ENCODE measurements around the gene BLOC1S3.

Gene BLOC1S3, protein sequence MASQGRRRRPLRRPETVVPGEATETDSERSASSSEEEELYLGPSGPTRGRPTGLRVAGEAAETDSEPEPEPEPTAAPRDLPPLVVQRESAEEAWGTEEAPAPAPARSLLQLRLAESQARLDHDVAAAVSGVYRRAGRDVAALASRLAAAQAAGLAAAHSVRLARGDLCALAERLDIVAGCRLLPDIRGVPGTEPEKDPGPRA

DNA sequence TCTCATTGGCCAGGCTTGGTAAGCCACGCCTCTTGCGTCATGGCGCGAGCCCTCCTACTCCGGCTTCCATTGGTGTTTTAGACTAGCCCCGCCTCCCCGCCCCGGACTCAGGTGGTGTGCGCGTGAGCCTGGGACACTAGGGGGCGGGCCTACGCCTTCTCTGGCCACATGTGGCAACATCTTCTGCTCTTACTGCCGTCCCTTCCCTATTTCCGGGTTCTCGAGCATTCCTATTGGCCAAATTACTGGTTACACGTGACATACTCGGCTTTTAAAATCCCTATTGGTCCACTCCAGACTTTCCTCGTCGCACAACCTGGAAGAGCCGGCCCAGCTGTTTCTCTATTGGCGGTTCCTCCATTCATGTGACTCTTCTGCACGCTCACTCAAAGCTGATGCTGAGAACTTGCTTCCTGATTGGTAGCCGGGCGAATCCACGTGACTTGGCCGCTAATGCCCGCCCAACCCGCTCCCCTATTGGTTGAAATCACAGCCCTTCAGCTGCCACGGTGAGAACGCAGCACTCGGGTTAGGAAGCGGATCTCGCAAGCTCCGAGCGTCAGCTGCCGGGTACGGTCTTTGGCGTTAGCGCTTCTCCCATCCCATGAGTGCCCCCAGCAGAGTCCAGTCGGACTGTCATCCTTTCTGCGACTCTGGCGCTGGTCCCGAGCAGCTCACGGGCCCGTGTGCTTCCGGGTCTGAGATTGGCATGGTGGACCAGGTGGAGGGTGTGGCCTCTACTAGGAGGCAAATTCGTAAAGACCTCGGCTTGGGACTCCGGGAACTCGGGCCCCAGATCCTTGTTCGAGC, at the start of gene BLOC1S3:
TSS of gene BLOC1S3 (plus strand) at position 523 of the 810 bp plus-strand sequence. CDS start 513 bp downstream, outside the sequence.
- DNase-seq (ENCODE audit: low read depth in 2 of 2), result peak; percentile 99 to 100

GRCh38 chr19:45128806-45129205, 49.8 kb upstream of the BLOC1S3 start:
- no peak for DNase-seq (ENCODE audit: low read depth in 2 of 2)

DNA sequence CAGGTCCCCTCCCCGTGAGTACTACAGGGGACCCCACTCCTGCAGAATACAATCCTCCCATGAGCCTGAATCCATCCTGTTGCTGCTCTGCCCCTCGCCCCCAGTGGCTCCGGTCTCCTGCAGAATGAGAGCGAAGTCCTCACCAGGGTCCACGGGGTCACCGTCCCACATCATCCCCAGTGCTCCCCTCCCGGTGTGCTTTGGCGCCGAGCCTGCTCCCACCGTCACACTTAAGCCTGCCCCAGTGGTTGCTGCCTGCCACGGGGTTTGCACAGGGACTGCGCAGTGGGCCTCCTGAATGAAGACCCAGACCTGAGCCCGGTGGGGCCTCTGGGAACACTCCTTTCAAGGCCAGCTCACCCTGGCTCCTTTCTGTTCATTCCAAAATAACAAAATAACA, 48.3 kb upstream of the BLOC1S3 start:
- no peak for DNase-seq (ENCODE audit: low read depth in 2 of 2)

DNA sequence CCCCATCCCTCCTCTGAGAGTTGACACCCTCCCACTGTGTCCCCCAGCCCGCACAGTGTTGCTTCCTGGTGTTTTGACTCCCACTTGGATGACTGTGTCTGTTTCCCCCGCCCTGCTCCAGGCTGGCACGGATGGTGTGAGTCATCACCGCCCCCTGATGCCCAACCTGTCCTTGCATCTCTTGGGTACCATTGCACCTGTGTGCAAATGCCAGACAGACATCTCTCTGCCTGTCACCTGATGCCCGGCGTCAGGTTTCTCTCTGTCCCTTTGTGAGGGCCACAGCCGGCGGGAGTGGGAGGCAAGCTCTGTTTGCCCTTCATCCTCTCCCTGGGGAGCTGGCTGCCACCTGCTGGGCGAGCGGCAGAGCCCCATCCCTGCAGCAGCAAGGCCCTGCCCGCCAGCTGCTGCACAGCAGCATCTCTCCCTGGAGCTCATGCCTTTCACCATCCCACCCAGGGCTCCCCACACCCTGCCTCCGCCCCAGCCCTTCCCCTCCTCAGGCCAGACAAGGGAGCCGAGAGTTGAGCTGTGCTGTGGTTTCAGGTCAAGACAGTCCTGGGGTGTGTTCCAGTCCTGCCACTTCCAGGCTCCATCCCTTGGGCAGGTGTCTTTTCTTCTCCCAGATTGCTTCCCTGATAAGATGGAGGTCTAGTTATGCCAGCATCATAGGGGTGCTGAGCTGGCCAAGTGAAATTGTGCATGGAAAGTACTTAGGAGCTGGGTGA, 47.5 kb upstream of the BLOC1S3 start:
- no peak for DNase-seq (ENCODE audit: low read depth in 2 of 2)

DNA sequence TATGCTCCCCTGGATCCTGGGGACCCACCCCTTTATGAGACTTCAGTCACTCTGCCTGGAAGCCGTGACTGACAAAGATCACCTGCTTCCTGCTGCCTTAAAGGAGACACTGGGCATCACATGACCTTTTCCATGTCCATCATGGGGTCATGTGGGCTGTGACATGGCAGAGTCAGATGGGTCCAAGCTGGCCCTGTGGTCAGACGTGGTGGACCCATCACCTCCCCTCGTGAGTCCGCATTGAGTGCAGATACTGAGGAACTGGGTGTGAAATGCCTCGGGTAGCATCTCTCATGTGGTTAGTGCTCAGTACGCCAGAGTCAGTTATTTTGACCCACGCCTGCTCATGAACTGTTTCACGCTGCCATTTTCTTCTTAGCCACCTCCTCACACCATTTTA, 44.9 kb upstream of the BLOC1S3 start:
- DNase-seq (ENCODE audit: low read depth in 2 of 2), result no peak

- DNase-seq (ENCODE audit: low read depth in 2 of 2), result no peak
Measured at GRCh38 chr19:45135176-45135885, 43.3 kb upstream of the BLOC1S3 start.

DNA sequence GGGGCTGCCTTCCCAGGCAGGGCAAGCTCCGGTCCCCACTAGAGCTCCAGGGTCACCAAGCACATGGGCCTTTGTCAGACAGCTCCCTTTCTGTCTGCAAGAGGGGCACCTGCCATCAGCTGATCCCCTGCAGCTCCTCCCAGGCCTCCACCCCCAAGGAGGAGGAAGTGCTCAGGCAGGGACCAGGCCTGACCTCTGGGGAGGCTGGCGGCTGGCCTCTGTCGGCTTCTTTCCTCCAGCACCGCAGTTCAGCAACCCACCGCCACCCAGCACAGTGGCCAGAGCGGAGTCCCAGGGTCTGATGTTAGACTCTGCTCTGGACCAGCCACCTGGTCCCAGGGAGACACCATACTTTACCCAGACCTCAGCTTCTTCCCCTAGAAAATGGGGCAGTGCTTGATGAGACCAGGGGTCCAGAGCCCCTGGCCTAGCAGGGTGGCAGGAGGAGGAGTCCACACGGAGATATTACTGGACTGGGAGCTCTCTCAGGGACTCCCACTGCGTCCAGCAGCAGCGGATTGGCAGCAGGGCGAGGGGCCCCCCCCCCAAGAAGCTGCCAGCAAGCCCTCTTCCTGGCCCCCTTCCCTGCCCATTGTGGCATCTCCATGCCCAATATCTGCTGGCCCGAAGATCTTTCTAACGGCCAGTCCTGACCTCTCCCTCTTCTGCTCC, 41.9 kb upstream of the BLOC1S3 start:
- no peak for DNase-seq (ENCODE audit: low read depth in 2 of 2)

- no peak for DNase-seq (ENCODE audit: low read depth in 2 of 2)
Measured at GRCh38 chr19:45137179-45137761, 41.3 kb upstream of the BLOC1S3 start.

DNA sequence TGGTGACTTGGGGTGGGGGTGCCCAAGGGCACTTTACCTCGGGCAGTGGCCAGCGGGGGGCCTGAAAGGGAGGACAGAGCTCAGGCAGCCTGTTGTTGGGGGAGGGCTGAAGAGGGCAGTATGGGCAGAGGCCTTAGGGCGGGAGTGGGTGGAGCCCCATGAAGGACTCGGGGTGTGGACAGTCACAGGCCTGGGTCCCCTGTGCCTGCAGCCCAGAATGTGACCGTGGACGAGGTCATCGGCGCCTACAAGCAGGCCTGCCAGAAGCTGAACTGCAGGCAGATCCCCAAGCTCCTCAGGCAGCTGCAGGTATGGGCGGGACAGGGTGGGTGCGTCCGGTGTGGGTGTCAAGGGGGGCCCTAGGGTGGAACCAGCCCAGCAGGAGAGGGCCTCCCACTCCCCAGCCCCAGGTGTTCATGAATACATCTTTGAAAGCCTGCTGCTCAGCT, 40.3 kb upstream of the BLOC1S3 start:
- DNase-seq (ENCODE audit: low read depth in 2 of 2), result no peak

GRCh38 chr19:45139286-45140143, 39.1 kb upstream of the BLOC1S3 start:
- DNase-seq (ENCODE audit: low read depth in 2 of 2), result no peak

DNA sequence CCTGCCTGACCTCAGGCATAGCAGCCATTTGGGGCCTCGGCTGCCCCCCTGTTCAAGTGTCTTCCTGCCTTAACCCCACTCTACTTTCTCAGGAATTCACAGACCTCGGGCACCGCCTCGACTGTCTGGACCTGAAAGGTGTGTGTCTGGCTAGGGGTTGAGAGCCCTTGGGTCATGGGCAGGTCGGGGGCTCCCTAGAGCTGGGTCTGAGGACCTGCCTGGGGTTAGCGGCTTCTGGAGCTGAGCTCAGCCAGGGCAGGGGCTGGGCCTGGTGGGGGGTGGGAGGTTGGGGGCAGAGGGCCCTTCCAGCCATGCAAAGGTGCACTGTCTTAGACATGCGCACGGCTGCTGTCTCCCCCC, 38.5 kb upstream of the BLOC1S3 start:
- DNase-seq (ENCODE audit: low read depth in 2 of 2), result no peak

DNA sequence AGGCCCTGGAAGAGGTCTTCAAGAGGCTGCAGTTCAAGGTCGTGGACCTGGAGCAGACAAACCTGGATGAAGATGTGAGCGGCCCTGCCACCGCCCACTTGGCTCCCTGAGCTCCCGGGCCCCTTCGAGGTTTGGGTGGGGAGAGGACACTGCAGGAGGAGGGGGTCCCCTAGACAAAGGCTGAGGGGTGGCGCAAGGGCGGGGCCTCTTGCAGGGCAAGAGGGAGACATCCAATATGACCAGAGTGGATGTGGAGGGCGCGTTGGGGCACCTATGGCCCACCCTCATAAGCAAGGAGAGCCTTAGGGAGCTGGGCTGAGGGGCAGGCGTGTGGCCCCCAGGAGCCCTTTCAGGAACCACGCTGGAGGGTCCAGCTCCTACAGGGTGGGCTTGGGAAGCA, 38.1 kb upstream of the BLOC1S3 start:
- DNase-seq (ENCODE audit: low read depth in 2 of 2), result no peak

DNA sequence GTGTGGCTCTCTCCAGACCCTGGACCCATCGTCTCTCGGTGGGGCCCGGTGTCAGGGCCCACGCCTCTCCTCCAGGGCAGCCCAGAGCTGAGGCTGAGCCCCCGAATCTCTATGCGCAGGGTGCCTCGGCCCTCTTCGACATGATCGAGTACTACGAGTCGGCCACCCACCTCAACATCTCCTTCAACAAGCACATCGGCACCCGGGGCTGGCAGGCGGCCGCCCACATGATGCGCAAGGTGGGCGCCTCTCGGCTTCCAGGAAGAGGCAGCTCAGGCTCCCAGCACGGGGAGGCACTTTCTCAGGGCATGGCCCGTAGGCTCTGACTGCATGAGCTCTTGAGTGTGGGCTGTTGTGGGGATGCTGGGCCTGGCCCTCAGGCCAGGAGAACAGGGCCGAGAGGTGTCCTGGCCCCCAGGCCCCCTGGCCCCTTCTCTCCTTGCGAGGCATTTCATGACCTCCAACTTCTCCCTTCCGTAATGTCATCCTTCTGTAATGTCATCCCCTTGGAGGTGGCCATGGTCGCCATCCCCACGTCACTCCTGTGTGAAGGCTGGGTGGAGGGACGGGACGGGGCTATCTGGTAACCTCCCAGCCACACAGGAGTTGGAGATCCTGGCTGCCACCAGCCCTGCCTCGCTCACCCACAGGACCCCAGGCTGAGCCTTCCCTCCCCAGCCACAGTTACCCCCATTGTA, 37.2 kb upstream of the BLOC1S3 start:
- DNase-seq (ENCODE audit: low read depth in 2 of 2), result no peak

GRCh38 chr19:45142016-45142725, 36.4 kb upstream of the BLOC1S3 start:
- DNase-seq (ENCODE audit: low read depth in 2 of 2), result no peak

DNA sequence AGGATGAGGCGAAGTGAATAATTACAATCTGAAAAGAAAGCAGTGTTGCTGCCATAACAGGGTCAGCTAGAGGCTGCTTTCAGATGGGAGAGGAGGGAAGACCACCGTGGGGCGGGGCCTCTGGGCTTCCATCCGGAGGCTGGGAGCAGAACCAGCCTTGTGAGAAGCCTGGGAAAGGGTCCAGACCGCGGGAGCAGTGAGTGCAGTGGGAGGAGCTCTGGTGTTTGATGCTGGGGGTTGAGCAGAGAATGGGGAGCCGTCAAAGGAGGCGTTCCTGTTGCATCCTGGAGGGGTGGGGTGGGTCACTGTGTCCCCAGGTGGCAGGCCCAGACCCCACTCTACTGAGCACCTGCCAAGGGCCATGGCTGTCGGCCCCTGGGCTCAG, 35.9 kb upstream of the BLOC1S3 start:
- DNase-seq (ENCODE audit: low read depth in 2 of 2), result no peak

DNA sequence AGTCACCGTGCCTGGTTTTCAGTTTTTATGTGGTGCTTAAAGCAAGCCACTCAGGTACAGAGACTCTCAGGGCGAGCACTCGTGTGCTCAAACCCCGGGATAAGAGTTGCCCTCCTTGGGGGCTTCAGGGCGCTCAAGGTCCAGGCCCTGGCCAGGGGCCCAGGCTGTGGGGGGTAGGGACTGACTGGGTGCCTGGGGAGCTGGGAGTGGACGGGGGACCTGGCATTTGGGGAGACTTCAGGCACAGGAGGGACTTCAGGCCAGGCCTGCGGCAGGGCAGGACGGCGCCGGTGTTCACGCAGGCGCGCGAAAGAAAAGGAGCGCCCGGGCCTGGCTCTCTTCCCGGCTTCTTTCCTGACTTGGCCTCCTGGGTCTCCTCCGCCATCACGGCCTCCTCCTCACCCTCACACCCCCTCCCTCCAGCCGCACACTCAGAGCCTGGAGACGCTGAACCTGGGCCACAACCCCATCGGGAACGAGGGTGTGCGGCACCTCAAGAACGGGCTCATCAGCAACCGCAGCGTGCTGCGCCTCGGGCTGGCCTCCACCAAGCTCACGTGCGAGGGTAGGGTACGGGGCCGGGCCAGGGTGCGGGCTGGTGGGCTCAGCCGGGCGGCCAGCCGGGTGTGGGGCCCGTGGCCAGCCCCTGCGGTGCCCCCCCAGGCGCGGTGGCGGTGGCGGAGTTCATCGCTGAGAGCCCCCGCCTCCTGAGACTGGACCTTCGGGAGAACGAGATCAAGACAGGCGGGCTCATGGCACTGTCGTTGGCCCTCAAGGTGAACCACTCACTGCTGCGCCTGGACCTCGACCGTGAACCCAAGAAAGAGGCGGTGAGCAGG, 33.9 kb upstream of the BLOC1S3 start:
- no peak for DNase-seq (ENCODE audit: low read depth in 2 of 2)

GRCh38 chr19:45145270-45146189, 33.1 kb upstream of the BLOC1S3 start:
- DNase-seq (ENCODE audit: low read depth in 2 of 2), result no peak

Data from stimulated activated CD4-positive, alpha-beta T cell treated with anti-CD3 and anti-CD28 coated beads, Interleukin-4, amount 100 ng/mL, for 48 hours (primary cell).